Natural killer cell (primary cell): ENCODE data around the gene S100A14. TPM values are rescaled to one million over a fixed set of nuclear protein-coding genes. Genes with fewer than 3 reads are reported as not detected.

Experiments used
- ATAC-seq, 3 donors: fragments of 150-1000 bp in 2 of 3; fragments of 200-7000 bp in 1 of 3; cut with Tn5 transposase; 1 replicate in 1 of 3; 2 replicates in 2 of 3; pipeline ENCODE4 v1.10.0; 2021; ENCODE audit warnings: mild to moderate bottlenecking in 2 of 3, moderate library complexity in 2 of 3
- DNase-seq, 2 donors: peaks; one replicate each; pipeline versions ENCODE4 v3.0.0 to v3.0.0-alpha.2; 2013 to 2021; ENCODE audit warnings: mixed read lengths in 1 of 2
- H3K27ac ChIP-seq: one replicate; pipeline ENCODE4 v1.5.1; 2013; ENCODE audit warnings: mild to moderate bottlenecking, low read length
- H3K27me3 ChIP-seq: one replicate; pipeline ENCODE4 v1.6.1; 2013; ENCODE audit warnings: low read length; ENCODE audit not compliant: control insufficient read depth, insufficient read depth
- H3K36me3 ChIP-seq: one replicate; pipeline ENCODE4 v1.6.1; 2013; ENCODE audit warnings: low read length; ENCODE audit not compliant: control insufficient read depth, insufficient read depth
- H3K4me1 ChIP-seq: one replicate; pipeline ENCODE4 v1.6.1; 2013; ENCODE audit warnings: low read length; ENCODE audit not compliant: control insufficient read depth, insufficient read depth
- H3K4me3 ChIP-seq: one replicate; pipeline ENCODE4 v1.5.1; 2013; ENCODE audit warnings: low read length
- H3K9me3 ChIP-seq: one replicate; pipeline ENCODE4 v1.6.1; 2013; ENCODE audit warnings: low read length; ENCODE audit not compliant: control insufficient read depth, insufficient read depth
- H3K27ac Mint-ChIP-seq, 2 donors: one replicate each; pipeline ENCODE4 v1.8.0; 2022; ENCODE audit warnings: mild to moderate bottlenecking in 2 of 2, mixed read lengths in 2 of 2, moderate library complexity in 1 of 2
- H3K27me3 Mint-ChIP-seq, 2 donors: one replicate each; pipeline ENCODE4 v1.8.0; 2022; ENCODE audit warnings: low read depth in 2 of 2, mixed read lengths in 2 of 2
- H3K36me3 Mint-ChIP-seq: one replicate; pipeline ENCODE4 v1.8.0; 2022; ENCODE audit warnings: mixed read lengths
- H3K4me1 Mint-ChIP-seq, 2 donors: one replicate each; pipeline ENCODE4 v1.8.0; 2022; ENCODE audit warnings: mixed read lengths in 2 of 2
- H3K4me3 Mint-ChIP-seq: one replicate; pipeline ENCODE4 v1.8.0; 2022; ENCODE audit warnings: mild to moderate bottlenecking, moderate library complexity, mixed read lengths
- H3K9me3 Mint-ChIP-seq, 2 donors: one replicate each; pipeline ENCODE4 v1.8.0; 2022; ENCODE audit warnings: mixed read lengths in 2 of 2
- CTCF ChIP-seq: fragments of 200-600 bp; IDR thresholded peaks from one replicate; pipeline ENCODE4 v1.8.0; 2022; ENCODE audit warnings: antibody characterized with exemption
- WGBS: methylation state at CpG from one replicate; pipeline ENCODE4 v1.1.7; 2013; ENCODE audit warnings: missing lambda C conversion rate; ENCODE audit not compliant: insufficient coverage; 5-methylcytosine and 5-hydroxymethylcytosine counted together
- intact Hi-C: fragments of 100-400 bp; cut with micrococcal nuclease; formaldehyde crosslinking; loops from one replicate; pipeline ENCODE4 v1.14.2; 2022
- total RNA-seq, 4 donors: library from RNA; stranded (reverse); fragments of 120-200 nt in 1 of 4; gene quantifications; one replicate each; pipeline versions ENCODE4 v1.2.3 to v1.2.4, GENCODE V29; 2013 to 2022

Gene S100A14
- total RNA-seq, 3 donors from 2014 or later (not counting 1 experiment from before 2014, with no cell fraction given) = not detected

GRCh38 chr1:153608742-153609584 lies 7.2 kb downstream of the S100A14 start:
- ATAC-seq = no peak
- no peaks in the 10 kb centered on the region for H3K9me3 Mint-ChIP-seq
- no peak overlapping the region for H3K4me3 ChIP-seq
- no peaks in the 10 kb centered on the region for H3K27me3 ChIP-seq
- TF ChIP-seq CTCF = no peak
- intact Hi-C loops = no loop called here
- H3K4me1 ChIP-seq = peaks cover 3% of the 10 kb centered on the region
- H3K27me3 Mint-ChIP-seq = peaks cover 0 to 5% of the 10 kb centered on the region in 2 donors
- no peak for DNase-seq
- no peak overlapping the region for H3K4me3 Mint-ChIP-seq
- H3K36me3 Mint-ChIP-seq = no peaks in the 10 kb centered on the region
- 89% methylated on average over 19 of the region's 19 CpGs for WGBS
- H3K27ac ChIP-seq = no peak overlapping the region
- no peaks in the 10 kb centered on the region for H3K36me3 ChIP-seq
- H3K4me1 Mint-ChIP-seq = no peaks in the 10 kb centered on the region
- H3K27ac Mint-ChIP-seq = no peak overlapping the region
- H3K9me3 ChIP-seq = no peaks in the 10 kb centered on the region

GRCh38 chr1:153608089-153608682 lies 7.9 kb downstream of the S100A14 start:
- Mint-ChIP-seq H3K4me3 (no peak overlapping the region), H3K27me3 (peaks cover 2 to 5% of the 10 kb centered on the region in 2 donors), H3K4me1 (no peaks in the 10 kb centered on the region), H3K27ac (no peak overlapping the region), H3K36me3 (no peaks in the 10 kb centered on the region), H3K9me3 (no peaks in the 10 kb centered on the region)
- H3K36me3 ChIP-seq = no peaks in the 10 kb centered on the region
- 90% methylated on average over 7 of the region's 7 CpGs for WGBS
- H3K4me1 ChIP-seq = peaks cover 3% of the 10 kb centered on the region
- intact Hi-C loops = no loop called here
- no peak for TF ChIP-seq CTCF
- H3K4me3 ChIP-seq = no peak overlapping the region
- no peaks in the 10 kb centered on the region for H3K9me3 ChIP-seq
- no peaks in the 10 kb centered on the region for H3K27me3 ChIP-seq
- DNase-seq = no peak
- no peak for ATAC-seq
- H3K27ac ChIP-seq = no peak overlapping the region

- no peak for ATAC-seq
- 95% methylated on average over 8 of the region's 8 CpGs for WGBS
- intact Hi-C loops = no loop called here
- Histone ChIP-seq H3K4me3 (no peak overlapping the region), H3K27ac (no peak overlapping the region), H3K4me1 (peaks cover 3% of the 10 kb centered on the region), H3K27me3 (no peaks in the 10 kb centered on the region), H3K9me3 (no peaks in the 10 kb centered on the region), H3K36me3 (no peaks in the 10 kb centered on the region)
- no peak overlapping the region for H3K4me3 Mint-ChIP-seq
- no peak overlapping the region for H3K27ac Mint-ChIP-seq
- no peaks in the 10 kb centered on the region for H3K9me3 Mint-ChIP-seq
- no peaks in the 10 kb centered on the region for H3K4me1 Mint-ChIP-seq
- H3K36me3 Mint-ChIP-seq = no peaks in the 10 kb centered on the region
- H3K27me3 Mint-ChIP-seq = peaks cover 2 to 5% of the 10 kb centered on the region in 2 donors
- no peak for TF ChIP-seq CTCF
- no peak for DNase-seq
Observed at GRCh38 chr1:153607381-153607780, 8.7 kb downstream of the S100A14 start.
